ENCODE results near the gene TBX1.
A peak's percentile ranks its signal among the peaks of the same experiment; 100 is the strongest.

Gene TBX1

DNA sequence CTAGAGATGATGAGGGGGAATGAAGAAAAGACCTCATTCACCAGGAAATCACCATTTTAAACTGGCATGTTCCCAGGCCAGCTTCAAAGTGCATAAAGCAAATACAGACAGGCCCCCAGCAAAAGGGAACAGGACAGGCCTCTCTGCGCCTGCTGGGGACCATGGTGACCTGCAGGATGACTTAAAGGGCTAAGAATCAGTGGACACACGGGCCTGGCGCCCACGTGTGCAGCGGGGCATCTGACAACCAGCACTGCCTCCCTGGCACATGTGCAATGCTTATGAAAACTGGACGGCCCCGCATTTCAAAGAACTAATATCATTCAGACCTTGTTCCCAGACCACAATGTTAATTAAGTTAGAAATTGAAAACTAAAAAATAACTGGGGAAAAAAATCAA is 35.6 kb downstream of the TBX1 start:
- Histone ChIP-seq H3K27me3 (replicated peaks) (no peaks in the 10 kb centered on the region), H3K27ac (no peak overlapping the region), H3K36me3 (replicated peaks) (no peaks in the 10 kb centered on the region), H3K4me3 (ENCODE audit: low read depth, low read length) (no peak overlapping the region)
- TF ChIP-seq, protein P1, sequence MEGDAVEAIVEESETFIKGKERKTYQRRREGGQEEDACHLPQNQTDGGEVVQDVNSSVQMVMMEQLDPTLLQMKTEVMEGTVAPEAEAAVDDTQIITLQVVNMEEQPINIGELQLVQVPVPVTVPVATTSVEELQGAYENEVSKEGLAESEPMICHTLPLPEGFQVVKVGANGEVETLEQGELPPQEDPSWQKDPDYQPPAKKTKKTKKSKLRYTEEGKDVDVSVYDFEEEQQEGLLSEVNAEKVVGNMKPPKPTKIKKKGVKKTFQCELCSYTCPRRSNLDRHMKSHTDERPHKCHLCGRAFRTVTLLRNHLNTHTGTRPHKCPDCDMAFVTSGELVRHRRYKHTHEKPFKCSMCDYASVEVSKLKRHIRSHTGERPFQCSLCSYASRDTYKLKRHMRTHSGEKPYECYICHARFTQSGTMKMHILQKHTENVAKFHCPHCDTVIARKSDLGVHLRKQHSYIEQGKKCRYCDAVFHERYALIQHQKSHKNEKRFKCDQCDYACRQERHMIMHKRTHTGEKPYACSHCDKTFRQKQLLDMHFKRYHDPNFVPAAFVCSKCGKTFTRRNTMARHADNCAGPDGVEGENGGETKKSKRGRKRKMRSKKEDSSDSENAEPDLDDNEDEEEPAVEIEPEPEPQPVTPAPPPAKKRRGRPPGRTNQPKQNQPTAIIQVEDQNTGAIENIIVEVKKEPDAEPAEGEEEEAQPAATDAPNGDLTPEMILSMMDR (IDR thresholded peaks at IDR 0.05; ENCODE audit: low read depth, low read length, missing control alignments): no peak
- in situ Hi-C loops (cut with HindIII; ENCODE audit: low pct_ligation_motif_present, low sequenced_read_pairs): no loop called here
- DNase-seq: no peak

DNA sequence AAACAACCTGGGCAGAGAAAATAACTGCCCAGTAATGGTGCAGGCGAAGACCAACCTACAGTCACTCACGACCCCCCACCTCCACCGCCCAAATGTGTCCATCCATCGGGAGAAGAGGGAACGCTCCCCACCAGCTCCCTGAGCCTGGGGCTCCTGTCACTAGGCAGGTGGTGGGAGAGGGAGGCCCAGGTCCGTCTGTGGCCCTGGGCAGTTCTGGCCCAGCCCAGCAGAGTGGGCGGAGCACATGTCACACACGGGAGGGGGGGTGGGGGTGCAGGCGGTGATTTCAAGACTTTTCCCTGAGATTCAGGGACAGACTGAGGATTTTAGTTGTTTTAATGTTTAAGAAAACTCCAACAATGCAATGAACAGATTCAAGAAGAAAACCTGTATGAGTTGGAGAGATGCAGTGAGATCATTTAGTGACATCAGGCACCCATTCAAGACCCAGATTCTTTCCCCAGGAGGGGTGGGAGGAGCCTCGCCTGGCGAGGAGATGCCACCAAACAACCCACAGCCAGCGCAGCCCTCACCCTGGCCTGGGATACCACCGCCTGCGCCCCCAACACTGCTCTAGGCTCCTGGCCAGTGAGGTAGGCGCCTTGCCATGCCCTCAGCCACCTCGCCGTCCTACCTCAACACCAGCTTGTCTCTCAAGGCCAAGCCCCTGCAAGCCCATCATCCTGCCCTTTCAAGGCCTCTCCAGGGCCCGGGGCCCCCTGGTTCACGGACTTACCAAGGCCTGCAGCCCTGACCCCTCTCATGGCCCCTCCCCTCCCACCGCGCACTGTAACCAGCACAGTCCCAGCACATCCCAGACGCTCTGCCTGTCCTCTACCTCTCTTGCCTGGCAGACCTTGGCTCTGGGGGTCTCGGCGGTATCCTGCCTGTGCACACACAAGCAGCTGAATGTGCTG is 36.8 kb downstream of the TBX1 start:
- Histone ChIP-seq H3K36me3 (replicated peaks) (no peaks in the 10 kb centered on the region), H3K27me3 (replicated peaks) (no peaks in the 10 kb centered on the region), H3K27ac (no peak overlapping the region), H3K4me3 (ENCODE audit: low read depth, low read length) (no peak overlapping the region)
- in situ Hi-C loops (cut with HindIII; ENCODE audit: low pct_ligation_motif_present, low sequenced_read_pairs): no loop called here
- DNase-seq: no peak
- TF ChIP-seq, protein P1 (IDR thresholded peaks at IDR 0.05; ENCODE audit: low read depth, low read length, missing control alignments): no peak

DNA sequence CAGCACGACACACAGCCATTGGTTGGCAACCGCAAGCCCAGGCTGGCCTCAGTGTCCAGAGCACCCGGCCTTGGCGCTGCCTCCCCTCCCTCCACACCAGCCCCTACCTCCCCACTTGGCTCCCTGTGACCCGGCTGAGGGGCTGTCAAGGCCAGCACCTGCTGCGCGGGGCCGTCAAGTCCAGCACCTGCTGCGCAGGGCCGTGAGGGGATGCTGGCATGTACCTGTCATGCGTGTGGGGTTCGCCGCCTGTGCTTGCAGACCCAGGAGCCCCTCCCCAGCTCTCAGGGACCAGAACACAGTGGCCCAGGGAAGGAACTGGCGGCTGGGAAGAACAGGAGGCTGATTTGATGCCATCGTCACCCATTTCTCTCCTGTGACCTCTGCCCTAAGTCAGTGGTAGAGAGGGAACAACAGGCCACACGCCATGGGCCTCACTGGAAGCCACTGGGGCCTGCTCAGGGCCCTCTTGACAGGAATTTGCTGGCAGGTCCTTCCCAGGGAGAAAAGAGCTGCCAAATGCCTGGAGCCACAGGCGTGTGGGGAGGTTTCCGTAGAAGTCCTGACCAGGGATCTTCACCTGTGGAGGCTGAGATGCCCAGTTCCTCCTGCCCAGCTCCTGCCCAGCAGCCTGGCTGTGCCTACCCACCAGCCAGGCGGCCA is 37.6 kb downstream of the TBX1 start:
- no peak for DNase-seq
- in situ Hi-C loops (cut with HindIII; ENCODE audit: low pct_ligation_motif_present, low sequenced_read_pairs): no loop called here
- no peak overlapping the region for H3K4me3 ChIP-seq (ENCODE audit: low read depth, low read length)
- TF ChIP-seq, protein P1 (IDR thresholded peaks at IDR 0.05; ENCODE audit: low read depth, low read length, missing control alignments): no peak
- H3K36me3 ChIP-seq (replicated peaks): no peaks in the 10 kb centered on the region
- H3K27ac ChIP-seq: no peak overlapping the region
- H3K27me3 ChIP-seq (replicated peaks): no peaks in the 10 kb centered on the region

DNA sequence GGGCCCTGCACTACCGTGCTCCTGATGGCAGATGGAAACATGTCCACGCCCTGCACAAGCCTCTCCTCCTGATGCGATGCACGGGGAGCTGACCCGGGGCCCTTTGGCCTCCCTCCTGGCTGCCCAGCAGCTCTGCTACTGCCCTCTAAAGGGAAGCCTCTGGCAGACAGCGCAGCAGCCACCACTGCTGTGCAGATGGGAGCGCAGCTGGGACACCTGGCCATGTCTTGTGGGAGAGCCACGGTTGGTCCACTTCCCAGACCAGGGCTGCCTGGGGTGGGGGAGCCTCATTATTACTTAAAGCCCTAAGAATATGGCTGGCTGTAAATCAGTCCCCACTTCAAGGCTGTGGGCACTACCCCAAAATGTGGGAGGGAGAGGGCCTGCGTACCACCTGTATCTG is 38.3 kb downstream of the TBX1 start:
- DNase-seq: no peak
- Histone ChIP-seq H3K27ac (no peak overlapping the region), H3K4me3 (ENCODE audit: low read depth, low read length) (no peak overlapping the region), H3K36me3 (replicated peaks) (no peaks in the 10 kb centered on the region), H3K27me3 (replicated peaks) (no peaks in the 10 kb centered on the region)
- in situ Hi-C loops (cut with HindIII; ENCODE audit: low pct_ligation_motif_present, low sequenced_read_pairs): no loop called here
- TF ChIP-seq, protein P1 (IDR thresholded peaks at IDR 0.05; ENCODE audit: low read depth, low read length, missing control alignments): no peak

DNA sequence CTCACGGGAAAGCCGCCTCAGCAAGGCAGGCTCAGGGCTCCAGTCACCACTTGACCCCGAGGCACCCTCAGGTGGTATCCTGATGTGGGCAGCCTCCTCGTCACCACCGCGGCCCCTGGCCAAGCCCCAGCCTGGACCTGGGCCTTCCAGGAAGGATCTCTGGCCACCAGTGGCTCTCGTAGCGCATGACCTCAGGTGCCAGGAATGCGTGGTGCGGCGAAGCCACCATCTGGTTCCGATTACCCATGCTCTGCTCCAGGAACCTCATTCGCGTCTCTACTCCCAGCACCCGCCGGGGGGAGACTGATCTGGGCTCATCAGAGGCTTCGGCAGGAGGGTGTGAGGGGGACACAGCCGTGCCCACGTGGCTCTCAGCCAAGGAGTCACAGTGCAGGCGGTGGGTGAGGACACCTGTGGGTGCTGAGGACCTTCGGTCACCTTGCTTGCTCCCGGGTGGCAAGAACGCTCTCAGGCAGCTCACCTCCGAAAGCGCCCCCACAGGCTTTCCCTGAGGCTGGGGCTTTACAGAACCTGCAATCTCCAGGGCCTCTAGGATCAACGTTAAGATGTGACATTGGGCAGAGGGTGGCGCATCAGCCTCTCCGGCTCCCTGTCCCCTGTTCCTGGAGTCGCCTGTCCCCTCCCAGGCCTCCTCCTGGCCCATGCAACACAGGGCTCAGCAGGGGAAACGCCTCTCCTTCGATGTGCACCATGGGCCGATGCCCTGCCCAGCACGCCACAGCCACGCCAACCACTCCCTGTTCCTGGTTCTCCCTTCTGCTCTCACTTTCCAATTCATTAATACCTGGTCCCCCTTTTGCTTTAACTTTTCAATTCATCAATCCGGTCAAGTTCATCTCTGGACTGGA is 39.0 kb downstream of the TBX1 start:
- DNase-seq: peak; percentile 74
- TF ChIP-seq, protein P1 (IDR thresholded peaks at IDR 0.05; ENCODE audit: low read depth, low read length, missing control alignments): peak; percentile 40
- in situ Hi-C loops (cut with HindIII; ENCODE audit: low pct_ligation_motif_present, low sequenced_read_pairs): no loop called here

More for the DNA sequence above, 39.0 kb downstream of the TBX1 start:
- Histone ChIP-seq H3K4me3 (ENCODE audit: low read depth, low read length) (no peak overlapping the region), H3K36me3 (replicated peaks) (no peaks in the 10 kb centered on the region), H3K27me3 (replicated peaks) (no peaks in the 10 kb centered on the region), H3K27ac (no peak overlapping the region)

Data from brain microvascular endothelial cell (primary cell).